Measurements from ENCODE around the gene IL15.

DNA sequence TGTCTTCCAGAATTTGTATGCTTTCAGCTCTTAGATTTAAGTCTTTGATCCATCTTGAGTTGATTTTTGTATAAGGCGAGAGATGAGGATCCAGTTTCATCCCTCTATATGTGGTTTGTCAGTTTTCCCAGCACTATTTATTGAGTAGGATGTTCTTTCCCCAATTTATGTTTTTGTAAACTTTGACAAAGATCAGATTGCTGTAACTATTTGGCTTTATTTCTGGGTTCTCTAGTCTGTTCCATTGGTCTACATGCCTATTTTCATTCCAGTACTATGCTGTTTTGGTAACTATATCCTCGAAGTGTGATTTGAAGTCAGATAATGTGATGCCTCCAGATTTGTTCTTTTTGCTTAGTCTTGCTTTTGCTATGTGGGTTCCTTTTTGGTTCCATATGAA, 60.7 kb downstream of the IL15 start:
- TF ChIP-seq, protein P1, sequence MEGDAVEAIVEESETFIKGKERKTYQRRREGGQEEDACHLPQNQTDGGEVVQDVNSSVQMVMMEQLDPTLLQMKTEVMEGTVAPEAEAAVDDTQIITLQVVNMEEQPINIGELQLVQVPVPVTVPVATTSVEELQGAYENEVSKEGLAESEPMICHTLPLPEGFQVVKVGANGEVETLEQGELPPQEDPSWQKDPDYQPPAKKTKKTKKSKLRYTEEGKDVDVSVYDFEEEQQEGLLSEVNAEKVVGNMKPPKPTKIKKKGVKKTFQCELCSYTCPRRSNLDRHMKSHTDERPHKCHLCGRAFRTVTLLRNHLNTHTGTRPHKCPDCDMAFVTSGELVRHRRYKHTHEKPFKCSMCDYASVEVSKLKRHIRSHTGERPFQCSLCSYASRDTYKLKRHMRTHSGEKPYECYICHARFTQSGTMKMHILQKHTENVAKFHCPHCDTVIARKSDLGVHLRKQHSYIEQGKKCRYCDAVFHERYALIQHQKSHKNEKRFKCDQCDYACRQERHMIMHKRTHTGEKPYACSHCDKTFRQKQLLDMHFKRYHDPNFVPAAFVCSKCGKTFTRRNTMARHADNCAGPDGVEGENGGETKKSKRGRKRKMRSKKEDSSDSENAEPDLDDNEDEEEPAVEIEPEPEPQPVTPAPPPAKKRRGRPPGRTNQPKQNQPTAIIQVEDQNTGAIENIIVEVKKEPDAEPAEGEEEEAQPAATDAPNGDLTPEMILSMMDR (conservative IDR thresholded peaks at IDR 0.05; ENCODE audit: low read depth in 2 of 2): no peak
- no peak for TF ChIP-seq POLR2AphosphoS5 (IDR thresholded peaks at IDR 0.05; ENCODE audit: low read depth)
